K562 (cell line): ENCODE measurements around the gene NRXN3. TPM values are rescaled to one million over a fixed set of nuclear protein-coding genes. Genes with fewer than 3 reads are reported as not detected.
A peak's percentile ranks its signal among the peaks of the same experiment; 100 is the strongest.

ENCODE experiments used
- ATAC-seq: fragments of 200-7000 bp; cut with Tn5 transposase; 3 replicates; pipeline ENCODE4 v1.9.1; 2020; ENCODE audit warnings: moderate library complexity
- BruUV-seq: library from RNA; stranded (reverse); fragments of 400-500 nt; replicated peaks from 2 replicates; lab custom pipeline; 2021; lab: Mats Ljungman, UMichigan
- CTCF ChIA-PET: fragments of 300-600 bp; formaldehyde crosslinking; extraction: SDS; loops from one replicate; lab custom pipeline; 2021; ENCODE audit warnings: low intra/inter-chr PET ratio; lab: Yijun Ruan, JAX
- POLR2A ChIA-PET: fragments of 300-600, 350-650 bp; sonication (Branson Sonifier 250); formaldehyde crosslinking; extraction: SDS; loops from one replicate; lab custom pipeline; 2021; ENCODE audit warnings: antibody characterized with exemption, inconsistent platforms; lab: Yijun Ruan, JAX
- DNase-seq, 4 experiments: peaks; one replicate each; pipeline versions ENCODE4 v3.0.0 to v3.0.0-alpha.2; 2011 to 2018; ENCODE audit warnings: low spot score in 3 of 4, mixed read lengths in 3 of 4; ENCODE audit errors: extremely low read depth in 1 of 4
- FAIRE-seq: peaks from 2 replicates; lab custom pipeline; 2011; peaks lifted over from hg19 to GRCh38; lab: Jason Lieb, UNC
- H2AFZ ChIP-seq: 2 replicates; pipeline ENCODE4 v1.6.0; 2011; ENCODE audit warnings: low read depth, low read length, control low read depth, inconsistent platforms
- H3K27ac ChIP-seq: fragments of 200-600 bp; 3 replicates; pipeline ENCODE4 v1.8.0; 2011; ENCODE audit warnings: low read depth, mild to moderate bottlenecking, control low read depth, inconsistent platforms, low read length, moderate library complexity, mixed read lengths; ENCODE audit errors: extremely low read depth
- H3K27me3 ChIP-seq, 2 experiments: fragments of 300-600 bp in 1 of 2; 2 replicates in 1 of 2; 3 replicates in 1 of 2; pipeline versions ENCODE4 v1.6.0 to v1.8.0; 2011; ENCODE audit warnings: inconsistent platforms in 2 of 2, low read length in 2 of 2, mild to moderate bottlenecking in 1 of 2, mixed read lengths in 1 of 2, moderate library complexity in 1 of 2; ENCODE audit not compliant: control insufficient read depth in 2 of 2, insufficient read depth in 2 of 2
- H3K36me3 ChIP-seq: fragments of 300-600 bp; 3 replicates; pipeline ENCODE4 v1.8.0; 2011; ENCODE audit warnings: mild to moderate bottlenecking, low read length, inconsistent platforms; ENCODE audit not compliant: control insufficient read depth, insufficient read depth
- H3K4me1 ChIP-seq, 2 experiments: fragments of 200-600 bp in 1 of 2; replicated peaks in 1 of 2; 2 replicates in 1 of 2; 3 replicates in 1 of 2; pipeline versions ENCODE4 v1.5.1 to v1.8.0; 2011; ENCODE audit warnings: inconsistent platforms in 2 of 2, low read length in 2 of 2, mild to moderate bottlenecking in 1 of 2, mixed read lengths in 1 of 2, moderate library complexity in 1 of 2; ENCODE audit not compliant: control insufficient read depth in 2 of 2, insufficient read depth in 2 of 2
- H3K4me2 ChIP-seq: 2 replicates; pipeline ENCODE4 v1.6.1; 2011; ENCODE audit warnings: low read length, control low read depth, inconsistent platforms, mixed read lengths; ENCODE audit not compliant: insufficient read depth
- H3K4me3 ChIP-seq: fragments of 200-600 bp; sonication (generic), shearing (Covaris generic); 2 replicates; pipeline ENCODE4 v1.5.1; 2016; ENCODE audit warnings: control low read depth, inconsistent platforms
- H3K79me2 ChIP-seq: fragments of 200-600 bp; 3 replicates; pipeline ENCODE4 v1.8.0; 2011; ENCODE audit warnings: low read length, inconsistent platforms; ENCODE audit not compliant: control insufficient read depth, insufficient read depth
- H3K9ac ChIP-seq, 2 experiments: 2 replicates each; pipeline versions ENCODE4 v1.6.0 to v1.6.1; 2011; ENCODE audit warnings: low read depth in 2 of 2, low read length in 2 of 2, control low read depth in 1 of 2, inconsistent platforms in 1 of 2, mild to moderate bottlenecking in 1 of 2, mixed read lengths in 1 of 2; ENCODE audit not compliant: insufficient read depth in 1 of 2
- H3K9me1 ChIP-seq: one replicate; pipeline ENCODE4 v1.6.0; 2011; ENCODE audit warnings: inconsistent platforms, mild to moderate bottlenecking, low read length, moderate library complexity; ENCODE audit not compliant: control insufficient read depth, insufficient read depth
- H3K9me3 ChIP-seq: replicated peaks from 2 replicates; pipeline ENCODE4 v1.5.1; 2011; ENCODE audit warnings: low read depth, low read length, inconsistent platforms; ENCODE audit not compliant: control insufficient read depth, insufficient read depth
- H4K20me1 ChIP-seq: replicated peaks from 2 replicates; pipeline ENCODE4 v1.6.1; 2011; ENCODE audit warnings: low read length, inconsistent platforms, mixed read lengths; ENCODE audit not compliant: control insufficient read depth, insufficient read depth
- FOS ChIP-seq: IDR thresholded peaks from 3 replicates; pipeline ENCODE4 v1.6.1; 2011; ENCODE audit not compliant: insufficient read length; ENCODE audit errors: extremely low read depth
- LEF1 ChIP-seq: fragments of 450-650 bp; IDR thresholded peaks from 2 replicates; pipeline ENCODE4 v1.6.1; 2016; ENCODE audit warnings: mild to moderate bottlenecking
- RFX1 ChIP-seq: fragments of 450-650 bp; IDR thresholded peaks from 2 replicates; pipeline ENCODE4 v1.6.1; 2016; ENCODE audit warnings: mild to moderate bottlenecking, moderate library complexity
- ZC3H8 ChIP-seq: fragments of 450-650 bp; IDR thresholded peaks from 2 replicates; pipeline ENCODE4 v1.6.1; 2017
- ZNF174 ChIP-seq: fragments of 250-450 bp; sonication (Bioruptor Pico); IDR thresholded peaks from 2 replicates; pipeline ENCODE4 v1.4.0; 2020; ENCODE audit warnings: mild to moderate bottlenecking
- ZNF589 ChIP-seq: fragments of 200-800 bp; sonication (Bioruptor generic); IDR thresholded peaks from 2 replicates; pipeline ENCODE4 v1.6.1; 2016; ENCODE audit warnings: low read depth, missing genetic modification characterization, missing compliant biosample characterization
- WGBS: fragments of 100-300 bp; shearing (Covaris generic); methylation state at CpG from one replicate; pipeline ENCODE4 v1.1.6; 2016; ENCODE audit warnings: low coverage, mixed read lengths; ENCODE audit not compliant: insufficient coverage; ENCODE audit errors: missing lambda C conversion rate; 5-methylcytosine and 5-hydroxymethylcytosine counted together
- in situ Hi-C: fragments of 300-500 bp; cut with MboI; formaldehyde crosslinking; loops from 4 replicates; pipeline ENCODE4 v1.15.0; 2018; ENCODE audit warnings: inconsistent platforms, mixed read lengths
- intact Hi-C: fragments of 100-400 bp; cut with micrococcal nuclease; formaldehyde crosslinking; loops from 2 replicates; pipeline ENCODE4 v1.14.2; 2022
- polyA plus RNA-seq, 8 experiments: library from polyadenylated mRNA; depleted of rRNA in 4 of 8; stranded (reverse) in 5 of 8; unstranded in 3 of 8; fragments of >200 nt; fragmentation: Nextera tagmentation in 2 of 8; fragmentation: Illumina TruSeq in 1 of 8; extraction: Ambion mirVana in 2 of 8; extraction: Trizol in 1 of 8; gene quantifications; 2 replicates each; pipeline versions ENCODE4 v1.2.1 to v1.2.3, GENCODE V29; 2011 to 2014; ENCODE audit warnings: inconsistent platforms in 1 of 8, missing spikeins in 1 of 8
- total RNA-seq, 7 experiments: library from RNA; depleted of rRNA in 6 of 7; stranded (reverse); fragments of >200 nt in 6 of 7; fragmentation: Illumina TruSeq in 2 of 7; extraction: Trizol in 2 of 7; gene quantifications; 2 replicates each; pipeline versions ENCODE4 v1.2.1 to v1.2.3, GENCODE V29; 2011 to 2021; ENCODE audit warnings: low replicate concordance in 1 of 7
- TF ChIP-seq, protein P1 (sequence below): sonication (generic); IDR thresholded peaks from 2 replicates; pipeline ENCODE4 v1.6.1; 2016

NRXN3 gene
- total and polyA plus RNA-seq, 9 of the 15 experiments (the other 6 are each of a cell fraction or from before 2014, with no cell fraction given): 0.09 TPM; not detected in 8

DNA sequence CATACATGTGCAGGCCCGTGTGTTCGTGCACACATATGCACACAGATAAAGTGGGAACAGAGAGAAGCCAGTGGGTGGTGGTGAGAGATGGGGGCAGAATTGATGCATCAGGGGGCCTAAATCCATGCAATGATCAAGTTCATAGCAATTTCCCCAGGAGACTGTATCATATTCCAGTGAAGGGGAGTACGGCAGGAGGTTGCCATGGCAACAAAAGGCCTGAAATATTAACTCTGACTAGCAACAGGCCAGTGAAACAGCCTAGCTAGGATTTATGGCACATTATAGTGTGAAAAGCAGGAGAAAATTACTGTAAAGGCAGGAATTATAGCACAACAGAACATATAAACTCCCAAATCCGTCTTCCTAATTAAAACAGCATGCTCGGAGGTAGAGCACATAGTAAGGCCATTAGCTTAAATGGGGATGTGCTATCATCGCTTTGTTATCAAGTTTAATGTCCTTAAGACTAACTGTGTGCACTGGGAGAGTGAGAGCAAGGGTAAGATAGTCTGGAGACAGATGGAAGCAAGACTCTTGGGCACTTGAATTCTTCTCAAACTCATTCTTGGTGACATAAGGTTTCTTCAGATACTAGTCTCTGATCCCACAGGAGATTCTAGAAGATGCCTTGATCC, 1234.8 kb downstream of the NRXN3 start:
- Histone ChIP-seq H3K79me2 (no peaks in the 10 kb centered on the region), H4K20me1 (no peaks in the 10 kb centered on the region), H2AFZ (no peak overlapping the region), H3K9me3 (no peaks in the 10 kb centered on the region; the same call in 1 of the 2 replicates), H3K9ac (no peak overlapping the region), H3K27ac (no peak overlapping the region), H3K9me1 (no peaks in the 10 kb centered on the region), H3K36me3 (no peaks in the 10 kb centered on the region), H3K27me3 (no peaks in the 10 kb centered on the region), H3K4me3 (no peak overlapping the region), H3K4me1 (no peaks in the 10 kb centered on the region), H3K4me2 (no peak overlapping the region)
- ATAC-seq (no peak), DNase-seq (no peak), FAIRE-seq (no peak)
- no TSS peak for BruUV-seq
- 0% methylated on average over 6 of the region's 6 CpGs for WGBS
- intact Hi-C loops (no loop called here), in situ Hi-C loops (no loop called here)
- CTCF ChIA-PET: no interaction called here
- POLR2A ChIA-PET: no interaction called here
- peak; percentile 42 for TF ChIP-seq RFX1
- TF ChIP-seq, protein P1, sequence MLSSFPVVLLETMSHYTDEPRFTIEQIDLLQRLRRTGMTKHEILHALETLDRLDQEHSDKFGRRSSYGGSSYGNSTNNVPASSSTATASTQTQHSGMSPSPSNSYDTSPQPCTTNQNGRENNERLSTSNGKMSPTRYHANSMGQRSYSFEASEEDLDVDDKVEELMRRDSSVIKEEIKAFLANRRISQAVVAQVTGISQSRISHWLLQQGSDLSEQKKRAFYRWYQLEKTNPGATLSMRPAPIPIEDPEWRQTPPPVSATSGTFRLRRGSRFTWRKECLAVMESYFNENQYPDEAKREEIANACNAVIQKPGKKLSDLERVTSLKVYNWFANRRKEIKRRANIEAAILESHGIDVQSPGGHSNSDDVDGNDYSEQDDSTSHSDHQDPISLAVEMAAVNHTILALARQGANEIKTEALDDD: no peak

DNA sequence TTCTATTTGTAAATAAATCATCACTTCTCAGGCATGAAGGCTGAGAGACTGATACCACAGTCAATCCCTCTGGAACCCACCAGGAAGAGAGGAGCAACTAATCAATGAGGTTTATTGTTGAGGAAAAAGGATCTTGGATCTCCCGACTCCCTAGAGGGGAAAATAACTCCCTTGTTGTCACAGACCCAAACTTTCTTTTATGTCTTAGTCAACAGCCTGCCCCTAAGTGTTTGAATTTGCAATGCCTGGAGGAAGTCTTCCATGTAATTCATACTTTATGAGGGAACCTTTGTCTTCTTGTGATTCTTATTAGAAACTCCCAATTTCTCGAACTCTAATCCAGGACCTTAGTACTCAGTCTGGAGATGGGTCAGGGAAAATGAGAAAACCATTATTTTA, 1235.3 kb downstream of the NRXN3 start:
- BruUV-seq: no TSS peak
- 0% methylated on average over 2 of the region's 2 CpGs for WGBS
- Histone ChIP-seq H3K27ac (no peak overlapping the region), H2AFZ (no peak overlapping the region), H3K79me2 (no peaks in the 10 kb centered on the region), H3K9ac (no peak overlapping the region), H3K27me3 (no peaks in the 10 kb centered on the region), H3K9me1 (no peaks in the 10 kb centered on the region), H3K4me3 (no peak overlapping the region), H3K4me1 (no peaks in the 10 kb centered on the region), H3K4me2 (no peak overlapping the region), H3K36me3 (no peaks in the 10 kb centered on the region), H3K9me3 (no peaks in the 10 kb centered on the region; the same call in 1 of the 2 replicates), H4K20me1 (no peaks in the 10 kb centered on the region)
- FAIRE-seq (no peak), ATAC-seq (no peak), DNase-seq (no peak)
- in situ Hi-C loops (no loop called here), intact Hi-C loops (no loop called here)
- TF ChIP-seq ZC3H8: no peak
- no peak for TF ChIP-seq FOS
- no peak for TF ChIP-seq ZNF589
- no peak for TF ChIP-seq LEF1
- TF ChIP-seq ZNF174 (CRISPR knock-in tag): no peak
- CTCF ChIA-PET: no interaction called here
- POLR2A ChIA-PET: no interaction called here
